GM18868 (cell line): ENCODE results near the gene GATA1.

ENCODE experiments used
- ATAC-seq: cut with Tn5 transposase; IDR thresholded peaks from one replicate; pipeline ENCODE4 v1.9.1; 2021; ENCODE audit warnings: mild to moderate bottlenecking, moderate library complexity; ENCODE audit not compliant: unreplicated experiment

Gene GATA1

DNA sequence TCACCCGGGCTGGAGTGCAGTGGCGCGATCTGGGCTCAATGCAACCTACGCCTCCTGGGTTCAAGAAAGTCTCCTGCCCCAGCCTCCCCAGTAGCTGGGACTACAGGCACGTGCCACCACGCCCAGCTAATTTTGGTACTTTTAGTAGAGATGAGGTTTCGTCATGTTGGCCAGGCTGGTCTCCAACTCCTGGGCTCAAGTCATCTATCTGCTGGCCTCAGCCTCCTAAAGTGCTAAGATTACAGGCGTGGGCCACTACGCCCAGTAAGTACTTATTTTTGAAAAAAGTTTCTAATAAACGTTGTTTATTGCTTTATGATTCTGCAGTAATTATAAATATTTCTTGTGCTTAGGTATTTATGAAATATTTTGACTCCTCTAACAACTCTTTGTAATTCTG, 53.3 kb downstream of the GATA1 start:
- no peak for ATAC-seq
